D721Med (cell line): ENCODE results near the gene MAPK8IP3.
A peak's percentile ranks its signal among the peaks of the same experiment; 100 is the strongest.

Experiments
- DNase-seq: peaks from one replicate; pipeline ENCODE4 v3.0.0; 2011; ENCODE audit warnings: low spot score; ENCODE audit not compliant: insufficient read length
- FAIRE-seq: peaks from 2 replicates; lab custom pipeline; 2011; peaks lifted over from hg19 to GRCh38; lab: Jason Lieb, UNC
- CTCF ChIP-seq: IDR thresholded peaks from 2 replicates; pipeline ENCODE4 v1.5.1; 2012; ENCODE audit warnings: mild to moderate bottlenecking, control low read depth; ENCODE audit not compliant: insufficient read depth; ENCODE audit errors: missing control alignments

The MAPK8IP3 gene

GRCh38 chr16:1768061-1768766 is 62.2 kb downstream of the MAPK8IP3 start:
- TF ChIP-seq CTCF, result no peak
- FAIRE-seq (no peak), DNase-seq (no peak)

GRCh38 chr16:1768767-1769401 is 62.9 kb downstream of the MAPK8IP3 start:
- DNase-seq (no peak), FAIRE-seq (no peak)
- no peak for TF ChIP-seq CTCF

GRCh38 chr16:1769402-1770300 is 63.7 kb downstream of the MAPK8IP3 start:
- TF ChIP-seq CTCF, result no peak
- no peak for FAIRE-seq
- DNase-seq, result no peak

GRCh38 chr16:1770328-1771187 is 64.6 kb downstream of the MAPK8IP3 start:
- TF ChIP-seq CTCF, result no peak
- FAIRE-seq, result no peak
- no peak for DNase-seq

GRCh38 chr16:1771188-1771863 is 65.3 kb downstream of the MAPK8IP3 start, which contains the start of gene NME3:
TSS of gene NME3 (minus strand) at chr16:1771543. CDS start at chr16:1771534, 9 bp downstream.
- no peak for TF ChIP-seq CTCF
- no peak for FAIRE-seq
- DNase-seq, result peak; percentile 89

- no peak for TF ChIP-seq CTCF
- no peak for DNase-seq
- FAIRE-seq, result no peak
Measured at GRCh38 chr16:1771864-1772361, 65.9 kb downstream of the MAPK8IP3 start.
